Right lobe of liver (tissue), 4 donors: ENCODE data around the gene CDYL.

Source experiments
- CTCF ChIP-seq, 4 donors: fragments of 200-600 bp in 3 of 4; fragments of 450-650 bp in 1 of 4; IDR thresholded peaks; one replicate each; pipeline versions ENCODE4 v1.5.1 to v1.8.0; 2016 to 2022; ENCODE audit warnings: antibody characterized with exemption in 4 of 4, mild to moderate bottlenecking in 2 of 4
- POLR2A ChIP-seq: fragments of 450-650 bp; IDR thresholded peaks from one replicate; pipeline ENCODE4 v1.6.1; 2017; ENCODE audit warnings: antibody characterized with exemption, mild to moderate bottlenecking
- donor health status: DM: no; HTN: no; CAD: no.
- donor health status: DM: no; HTN: no; CAD: no.
- donor health status: DM: no; HTN: yes; CAD: no.

GRCh38 chr6:4969609-4970285 lies 193.5 kb downstream of the CDYL start:
- no peak for TF ChIP-seq CTCF (IDR thresholded peaks at IDR 0.05)
- no peak for TF ChIP-seq POLR2A
